22Rv1 (cell line): ENCODE measurements around the gene RIN2.
"Not testable (repeated sequence)": the region's sequence is repeated elsewhere in the genome, so short reads cannot be mapped to it uniquely, and the experiment has no call there.

Experiments used
- H3K27ac ChIP-seq: fragments of 450-650 bp; 2 replicates; pipeline ENCODE4 v1.5.1; 2017
- CTCF ChIP-seq: fragments of 450-650 bp; IDR thresholded peaks from 2 replicates; pipeline ENCODE4 v1.5.1; 2017; ENCODE audit warnings: mild to moderate bottlenecking
- ZFX ChIP-seq: fragments of 450-650 bp; IDR thresholded peaks from 2 replicates; pipeline ENCODE4 v1.6.1; 2017; ENCODE audit warnings: antibody characterized with exemption, borderline replicate concordance

RIN2 gene

DNA sequence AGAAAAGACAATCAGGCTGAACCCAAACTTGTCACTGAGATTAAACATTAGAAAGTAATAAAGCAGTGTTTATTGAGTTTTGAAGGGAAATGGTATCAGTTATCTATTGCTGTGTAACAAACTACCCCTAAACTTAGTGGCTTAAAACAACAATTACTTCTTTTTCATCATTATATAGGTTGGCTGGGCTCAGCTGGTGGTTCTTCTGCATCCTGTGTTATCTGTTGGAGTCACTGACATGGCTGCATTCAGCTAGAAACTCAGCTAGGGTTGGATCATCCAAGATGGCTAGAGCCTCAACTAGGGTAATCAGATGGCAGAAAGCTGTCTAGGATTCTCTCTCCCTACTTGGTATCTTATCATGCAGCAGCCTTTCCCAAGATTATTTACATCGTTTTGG, 12.5 kb upstream of the RIN2 start:
- no peak overlapping the region for H3K27ac ChIP-seq
- no peak for TF ChIP-seq ZFX
- TF ChIP-seq CTCF, result no peak

DNA sequence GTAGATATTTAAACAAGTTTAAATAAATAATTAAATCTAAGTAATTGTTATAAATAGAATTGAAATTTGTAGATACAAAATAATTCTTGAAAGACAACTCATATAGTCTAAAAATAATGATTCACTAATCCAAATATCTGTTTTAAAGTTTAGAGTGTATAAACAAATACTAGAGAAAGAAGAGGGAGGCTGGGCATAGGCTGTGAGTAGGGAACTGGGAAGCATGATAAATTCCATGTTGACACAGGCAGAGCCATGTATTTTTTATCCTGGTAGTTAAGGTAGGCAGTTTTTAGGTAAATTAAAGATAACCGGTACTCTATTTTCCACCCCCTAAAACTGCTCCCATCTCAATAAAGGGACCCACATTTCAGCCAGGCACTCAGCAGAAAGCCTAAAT, 11.7 kb upstream of the RIN2 start:
- TF ChIP-seq CTCF (no peak), ZFX (no peak)
- H3K27ac ChIP-seq, result no peak overlapping the region

GRCh38 chr20:19747903-19748302, 10.2 kb upstream of the RIN2 start:
- TF ChIP-seq ZFX, result no peak
- TF ChIP-seq CTCF, result no peak
- no peak overlapping the region for H3K27ac ChIP-seq

- H3K27ac ChIP-seq, result no peak overlapping the region
- no peak for TF ChIP-seq CTCF
Measured at GRCh38 chr20:19748681-19749080, 9.4 kb upstream of the RIN2 start.

DNA sequence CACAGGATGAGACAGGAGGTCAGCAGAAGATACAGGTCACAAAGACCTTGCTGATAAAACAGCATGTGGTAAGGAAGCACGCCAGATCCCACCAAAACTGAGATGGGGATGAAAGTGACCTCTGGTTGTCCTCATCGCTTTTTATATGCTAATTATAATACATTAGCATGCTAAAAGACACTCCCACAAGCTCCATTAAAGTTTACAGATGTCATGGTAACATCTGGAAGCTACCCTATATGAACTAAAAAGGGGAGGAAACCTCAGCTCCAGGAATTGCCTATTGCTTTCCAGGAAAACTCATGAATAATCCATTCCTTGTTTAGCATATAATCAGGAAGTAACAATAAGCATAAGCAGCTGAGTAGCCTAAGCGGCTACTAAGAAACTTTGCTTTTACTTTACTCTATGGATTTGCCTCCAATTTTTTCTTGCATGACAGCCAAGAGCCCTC, 8.4 kb upstream of the RIN2 start:
- no peak for TF ChIP-seq ZFX
- no peak for TF ChIP-seq CTCF
- H3K27ac ChIP-seq, result no peak overlapping the region

GRCh38 chr20:19750101-19750606, 7.9 kb upstream of the RIN2 start:
- H3K27ac ChIP-seq, result no peak overlapping the region
- TF ChIP-seq CTCF (no peak), ZFX (no peak)

- H3K27ac ChIP-seq, result no peak overlapping the region
- TF ChIP-seq ZFX (no peak), CTCF (no peak)
Measured at GRCh38 chr20:19750907-19751636, 7.0 kb upstream of the RIN2 start.

- H3K27ac ChIP-seq, result not testable (repeated sequence)
Measured at GRCh38 chr20:19754201-19754600, 3.9 kb upstream of the RIN2 start.
